Hematopoietic multipotent progenitor cell (in vitro differentiated cells): Measurements from ENCODE around the gene PROKR2. TPM values are rescaled to one million over a fixed set of nuclear protein-coding genes. Genes with fewer than 3 reads are reported as not detected.

Experiments used
- DNase-seq, 3 donors: peaks; one replicate each; pipeline ENCODE4 v3.0.0-alpha.2; 2011 to 2015; ENCODE audit warnings: low read depth in 2 of 3, low spot score in 2 of 3
- small RNA-seq: library from RNA; depleted of rRNA; stranded (forward); fragments of <200 nt; gene quantifications from one replicate; pipeline ENCODE3, GENCODE V24; 2012
- total RNA-seq: library from RNA; depleted of rRNA; stranded (reverse); fragments of >200 nt; gene quantifications from one replicate; pipeline ENCODE4 v1.2.3, GENCODE V29; 2012

The PROKR2 gene
- total RNA-seq, 1 donor, result not detected

DNA sequence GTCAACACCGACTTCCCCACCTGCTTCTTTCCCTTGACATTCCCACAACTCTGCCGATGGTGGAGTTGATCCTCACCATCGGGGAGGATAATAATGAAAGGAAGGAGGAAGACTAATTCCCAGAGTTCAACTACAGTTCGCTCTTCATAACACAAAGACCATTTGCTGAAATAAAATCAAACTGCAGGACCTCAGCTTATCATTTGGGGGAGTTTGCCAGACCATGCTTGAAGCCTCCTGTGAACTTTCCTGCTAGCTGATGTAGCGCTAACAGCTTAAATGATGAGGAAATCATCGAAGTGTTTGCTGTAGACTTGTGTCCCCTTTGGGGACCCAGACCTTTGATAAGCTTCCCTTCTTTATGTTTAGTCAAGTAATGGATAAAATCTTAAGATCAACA, 26.2 kb downstream of the PROKR2 start:
- DNase-seq, result no peak

DNA sequence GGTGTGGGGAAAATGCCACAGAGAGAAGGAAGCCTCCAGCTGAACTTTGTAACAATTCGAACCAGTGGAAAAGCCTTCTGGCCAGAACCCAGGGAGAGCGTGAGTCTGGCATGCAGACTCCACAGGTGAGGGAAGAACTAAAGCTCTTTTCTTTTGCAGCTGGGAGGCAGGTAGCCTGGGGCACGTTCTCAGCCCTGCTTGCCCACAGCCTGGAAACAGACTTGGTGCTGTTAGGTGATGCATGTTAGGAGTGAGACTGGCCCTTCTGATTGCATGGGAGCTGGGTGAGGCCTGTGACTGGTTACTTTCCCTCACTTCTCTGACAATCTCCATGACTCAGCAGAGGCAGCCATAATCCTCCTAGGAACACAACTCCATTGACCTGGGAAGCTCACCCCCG, 34.2 kb downstream of the PROKR2 start:
- DNase-seq, result no peak

DNA sequence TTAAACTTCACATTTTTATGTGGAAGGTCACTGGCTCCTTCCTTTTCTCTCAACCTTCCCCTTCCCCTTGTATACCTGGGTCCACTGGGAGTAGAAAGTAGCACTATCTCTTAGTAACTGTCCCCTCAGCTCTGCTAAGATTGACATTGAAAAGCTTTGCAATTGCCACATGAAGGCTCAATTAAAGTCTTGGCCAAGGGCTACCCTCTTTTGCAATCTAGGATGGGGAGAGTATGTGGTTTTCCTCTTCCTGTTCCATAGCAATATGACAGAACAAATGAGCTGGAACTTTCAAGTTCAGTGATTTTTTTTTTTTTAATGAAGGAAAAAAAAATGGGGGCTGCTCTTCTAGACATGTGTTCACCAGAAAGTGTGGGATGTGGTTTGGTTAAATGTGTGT, 37.1 kb downstream of the PROKR2 start:
- no peak for DNase-seq

DNA sequence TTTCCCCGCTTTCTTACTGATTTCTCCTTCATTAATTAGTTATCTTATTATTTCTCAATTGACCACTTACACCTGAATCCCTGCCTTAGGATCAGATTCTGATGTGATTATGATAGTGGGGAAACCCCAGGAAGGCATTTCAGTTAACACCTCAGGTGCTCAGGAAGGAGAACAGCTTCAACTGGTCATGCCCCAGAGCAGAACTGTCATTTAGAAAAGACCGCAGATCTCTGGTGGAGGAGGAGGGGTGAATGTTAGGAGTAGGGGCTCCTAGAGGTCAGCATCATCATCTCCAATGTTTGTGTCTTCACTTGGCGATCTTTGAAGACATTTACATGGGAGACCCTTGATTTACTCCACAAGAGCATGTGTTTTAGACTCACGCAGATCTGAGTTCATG, 44.5 kb downstream of the PROKR2 start:
- DNase-seq, result no peak

DNA sequence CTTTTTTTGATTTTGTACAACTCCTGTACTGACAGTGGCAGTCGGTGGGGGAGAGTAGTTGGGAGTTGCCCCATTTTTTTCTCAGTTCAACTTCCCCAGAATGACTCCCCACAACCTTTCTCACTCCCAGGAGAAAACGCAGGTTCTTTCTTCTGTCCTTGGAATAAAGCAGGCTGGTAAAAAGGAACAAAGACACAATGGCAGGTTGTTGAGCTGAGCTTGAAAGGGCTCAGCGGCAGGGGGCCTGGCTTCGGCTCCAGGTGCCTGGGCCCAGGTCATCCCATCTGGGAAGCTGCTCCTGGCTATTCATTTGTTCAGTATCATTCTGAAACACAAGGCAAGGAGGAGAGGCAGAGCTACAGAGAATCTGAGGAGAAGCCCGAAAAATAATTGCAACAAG, 46.2 kb downstream of the PROKR2 start:
- DNase-seq, result no peak

DNA sequence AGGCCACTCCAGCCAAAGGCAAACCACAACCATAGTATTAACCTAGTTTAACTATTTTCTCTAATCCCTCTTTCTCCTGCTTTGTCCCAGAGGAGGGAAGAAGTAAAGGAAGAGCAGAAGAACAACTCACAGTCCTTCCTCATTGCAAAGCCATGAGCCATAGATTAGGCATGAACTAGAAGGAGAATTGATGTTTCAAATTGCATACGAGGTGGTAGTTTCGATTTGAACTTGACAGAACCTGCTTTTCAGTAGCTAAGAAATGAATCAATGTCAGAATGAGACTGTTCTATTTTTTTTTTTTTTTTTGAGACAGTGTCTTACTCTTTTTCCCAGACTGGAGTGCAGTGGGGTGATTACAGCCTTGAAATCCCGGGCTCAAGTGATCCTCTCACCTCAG, 48.3 kb downstream of the PROKR2 start:
- no peak for DNase-seq

DNA sequence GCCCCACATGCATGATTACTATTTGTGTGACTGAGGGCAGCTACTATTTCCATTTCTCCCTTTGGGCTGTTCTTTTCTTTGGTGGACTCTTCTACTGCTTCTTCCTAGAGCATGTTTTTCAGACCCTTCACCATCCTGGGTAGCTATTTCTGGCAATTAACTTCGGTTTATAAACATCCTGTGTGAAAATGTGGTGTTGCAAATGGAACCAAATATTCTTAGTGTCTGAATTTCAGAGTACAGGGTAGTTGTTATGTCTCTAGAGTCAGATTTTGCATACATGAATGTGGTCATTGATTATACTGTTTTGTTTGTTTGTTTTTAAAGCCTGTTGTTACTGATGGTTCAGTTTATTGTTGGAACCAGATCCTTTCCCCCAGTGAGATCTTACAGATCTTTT, 49.7 kb downstream of the PROKR2 start:
- DNase-seq, result no peak

Small RNA genes within 50 kb of the gene (small RNA-seq; reads per million reads assigned to genes)
- gene RNA5-8SP7, result not detected

Other genes with a start within 250 kb of the PROKR2 start
- gene TMEM230, start 203.9 kb downstream of the PROKR2 start, total RNA-seq, result 49.8 TPM
- gene PCNA, start 197.0 kb downstream of the PROKR2 start, total RNA-seq, result 153 TPM
- 40.7 TPM for gene CDS2, start 189.9 kb downstream of the PROKR2 start, total RNA-seq